GM23338 (cell line): ENCODE data around the gene SLC48A1.

Experiments
- CREB1 ChIP-seq: fragments of 250-450 bp; sonication (Bioruptor Pico); IDR thresholded peaks from 2 replicates; pipeline ENCODE4 v1.5.0; 2020; ENCODE audit warnings: low read depth, mild to moderate bottlenecking, moderate library complexity
- CTCF ChIP-seq, 2 experiments: fragments of 200-600 bp in 1 of 2; sonication (generic) in 1 of 2; conservative IDR thresholded peaks; 2 replicates each; pipeline versions ENCODE4 v1.5.1 to v1.6.1; 2016 to 2017; ENCODE audit warnings: antibody characterized with exemption in 2 of 2, low read depth in 2 of 2, mild to moderate bottlenecking in 2 of 2, moderate library complexity in 1 of 2
- EZH2 ChIP-seq: fragments of 200-600 bp; sonication (generic); IDR thresholded peaks from one replicate; pipeline ENCODE4 v1.8.0; 2017; ENCODE audit warnings: antibody characterized with exemption, mild to moderate bottlenecking, low read depth; ENCODE audit not compliant: unreplicated experiment
- EZH2phosphoT487 ChIP-seq: fragments of 200-600 bp; sonication (generic); IDR thresholded peaks from one replicate; pipeline ENCODE4 v1.8.1; 2018; ENCODE audit warnings: antibody characterized with exemption; ENCODE audit not compliant: unreplicated experiment
- JUNB ChIP-seq: IDR thresholded peaks from one replicate; pipeline ENCODE4 v1.6.1; 2016; ENCODE audit warnings: antibody characterized with exemption; ENCODE audit not compliant: unreplicated experiment
- NANOG ChIP-seq: IDR thresholded peaks from 2 replicates; pipeline ENCODE4 v1.6.1; 2016; ENCODE audit warnings: antibody characterized with exemption, borderline replicate concordance
- POLR2AphosphoS5 ChIP-seq: IDR thresholded peaks from 2 replicates; pipeline ENCODE4 v1.6.1; 2016; ENCODE audit warnings: antibody characterized with exemption, low read depth
- STAT1 ChIP-seq: IDR thresholded peaks from one replicate; pipeline ENCODE4 v1.6.1; 2016; ENCODE audit warnings: antibody characterized with exemption; ENCODE audit not compliant: unreplicated experiment
- ZNF114 ChIP-seq: fragments of 250-450 bp; sonication (Bioruptor Pico); IDR thresholded peaks from 2 replicates; pipeline ENCODE4 v1.5.0; 2020; ENCODE audit warnings: mild to moderate bottlenecking, moderate library complexity
- TF ChIP-seq, protein P1 (sequence below): IDR thresholded peaks from one replicate; pipeline ENCODE4 v1.6.1; 2018; ENCODE audit warnings: antibody characterized with exemption; ENCODE audit not compliant: unreplicated experiment
- TF ChIP-seq, protein P2 (sequence below): IDR thresholded peaks from 2 replicates; pipeline ENCODE4 v1.6.1; 2016; ENCODE audit warnings: antibody characterized with exemption

DNA sequence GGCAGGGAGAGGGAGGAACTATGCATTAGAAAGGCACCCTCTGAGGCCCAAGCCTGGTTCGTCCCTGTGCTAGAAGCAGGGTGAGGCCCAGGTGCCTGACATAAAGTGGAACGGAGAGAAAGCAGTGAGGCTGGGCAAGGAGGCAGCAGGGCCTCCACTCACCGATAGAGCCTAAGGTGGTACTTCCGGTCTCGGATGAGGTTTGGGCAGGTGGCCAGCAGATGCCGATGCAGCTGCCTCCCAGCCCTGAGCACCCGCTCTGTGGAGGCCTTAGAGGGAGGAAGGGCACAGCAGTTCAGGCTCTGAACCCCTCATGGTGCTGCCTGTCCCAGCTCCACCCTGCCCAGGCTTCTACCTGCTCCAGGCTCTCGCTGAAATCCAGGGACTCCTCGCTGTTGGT is 21.5 kb upstream of the SLC48A1 start:
- TF ChIP-seq, protein P1, sequence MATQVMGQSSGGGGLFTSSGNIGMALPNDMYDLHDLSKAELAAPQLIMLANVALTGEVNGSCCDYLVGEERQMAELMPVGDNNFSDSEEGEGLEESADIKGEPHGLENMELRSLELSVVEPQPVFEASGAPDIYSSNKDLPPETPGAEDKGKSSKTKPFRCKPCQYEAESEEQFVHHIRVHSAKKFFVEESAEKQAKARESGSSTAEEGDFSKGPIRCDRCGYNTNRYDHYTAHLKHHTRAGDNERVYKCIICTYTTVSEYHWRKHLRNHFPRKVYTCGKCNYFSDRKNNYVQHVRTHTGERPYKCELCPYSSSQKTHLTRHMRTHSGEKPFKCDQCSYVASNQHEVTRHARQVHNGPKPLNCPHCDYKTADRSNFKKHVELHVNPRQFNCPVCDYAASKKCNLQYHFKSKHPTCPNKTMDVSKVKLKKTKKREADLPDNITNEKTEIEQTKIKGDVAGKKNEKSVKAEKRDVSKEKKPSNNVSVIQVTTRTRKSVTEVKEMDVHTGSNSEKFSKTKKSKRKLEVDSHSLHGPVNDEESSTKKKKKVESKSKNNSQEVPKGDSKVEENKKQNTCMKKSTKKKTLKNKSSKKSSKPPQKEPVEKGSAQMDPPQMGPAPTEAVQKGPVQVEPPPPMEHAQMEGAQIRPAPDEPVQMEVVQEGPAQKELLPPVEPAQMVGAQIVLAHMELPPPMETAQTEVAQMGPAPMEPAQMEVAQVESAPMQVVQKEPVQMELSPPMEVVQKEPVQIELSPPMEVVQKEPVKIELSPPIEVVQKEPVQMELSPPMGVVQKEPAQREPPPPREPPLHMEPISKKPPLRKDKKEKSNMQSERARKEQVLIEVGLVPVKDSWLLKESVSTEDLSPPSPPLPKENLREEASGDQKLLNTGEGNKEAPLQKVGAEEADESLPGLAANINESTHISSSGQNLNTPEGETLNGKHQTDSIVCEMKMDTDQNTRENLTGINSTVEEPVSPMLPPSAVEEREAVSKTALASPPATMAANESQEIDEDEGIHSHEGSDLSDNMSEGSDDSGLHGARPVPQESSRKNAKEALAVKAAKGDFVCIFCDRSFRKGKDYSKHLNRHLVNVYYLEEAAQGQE = no peak
- TF ChIP-seq CTCF (conservative IDR thresholded peaks at IDR 0.05; ENCODE audit: low read depth in 2 of 2) (no peak), POLR2AphosphoS5 (no peak), EZH2phosphoT487 (no peak), CREB1 (CRISPR knock-in tag) (no peak), EZH2 (no peak), NANOG (no peak), ZNF114 (CRISPR knock-in tag) (no peak), STAT1 (no peak), JUNB (no peak)
- TF ChIP-seq, protein P2, sequence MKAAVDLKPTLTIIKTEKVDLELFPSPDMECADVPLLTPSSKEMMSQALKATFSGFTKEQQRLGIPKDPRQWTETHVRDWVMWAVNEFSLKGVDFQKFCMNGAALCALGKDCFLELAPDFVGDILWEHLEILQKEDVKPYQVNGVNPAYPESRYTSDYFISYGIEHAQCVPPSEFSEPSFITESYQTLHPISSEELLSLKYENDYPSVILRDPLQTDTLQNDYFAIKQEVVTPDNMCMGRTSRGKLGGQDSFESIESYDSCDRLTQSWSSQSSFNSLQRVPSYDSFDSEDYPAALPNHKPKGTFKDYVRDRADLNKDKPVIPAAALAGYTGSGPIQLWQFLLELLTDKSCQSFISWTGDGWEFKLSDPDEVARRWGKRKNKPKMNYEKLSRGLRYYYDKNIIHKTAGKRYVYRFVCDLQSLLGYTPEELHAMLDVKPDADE = no peak
